ENCODE measurements around the gene PLEKHG3.

- TF ChIP-seq CTCF (IDR thresholded peaks at IDR 0.05) (no peak), POLR2AphosphoS5 (IDR thresholded peaks at IDR 0.05) (no peak), POLR2A (IDR thresholded peaks at IDR 0.05) (no peak)
Measured at GRCh38 chr14:64741200-64741599, 37.0 kb downstream of the PLEKHG3 start.
